Heart left ventricle (tissue), 13 donors: ENCODE measurements around the gene CSMD2.

Experiments
- CTCF ChIP-seq, 12 donors: fragments of 200-600 bp; sonication (generic) in 4 of 12; IDR thresholded peaks; one replicate each; pipeline versions ENCODE4 v1.5.0 to v1.8.0; 2018 to 2022; ENCODE audit warnings: antibody characterized with exemption in 12 of 12, mild to moderate bottlenecking in 5 of 12
- POLR2A ChIP-seq, 2 donors: fragments of 450-650 bp; IDR thresholded peaks; one replicate each; pipeline ENCODE4 v1.6.1; 2017; ENCODE audit warnings: antibody characterized with exemption in 2 of 2, mild to moderate bottlenecking in 2 of 2, moderate library complexity in 2 of 2
- donor health status: ischemic (EF 13 %, LVEDD 7.1; RV severe dilation, severe dysfunction).
- donor health status: DM: no; HTN: yes; CAD: no.
- donor health status: DM: no; HTN: no; CAD: no.
- donor health status: ischemic (EF 25% LVEDD 6.9; RV normal size, moderate dysfunction).
- donor health status: ischemic (EF 25% LVEDD 5.7; RV mildly dilated, moderate dysfunction).
- donor health status: ischemic (EF 35%, LVEDD 5.7; RV mildly dilated, moderate dysfunction).
- donor health status: nonischemic (EF 11% LVEDD 7.7; RV severe dilation, severe dysfunction).
- donor health status: DM: yes; HTN: yes; CAD: no.
- donor health status: PGD.
- donor health status: ischemic (EF 29% LVEDD 5.4; RV normal size, mild dysfunction).
- donor health status: nonischemic (EF 23%, LVEDD 6.1; RV moderate dilation, normal function).

- TF ChIP-seq POLR2A (IDR thresholded peaks at IDR 0.05) (no peak), CTCF (IDR thresholded peaks at IDR 0.05) (no peak)
These were observed 94.7 kb downstream of the CSMD2 start for GRCh38 chr1:34070201-34070836.
